Neuronal stem cell (in vitro differentiated cells): Measurements from ENCODE around the gene LST1.

Experiments used
- DNase-seq: peaks from one replicate; pipeline ENCODE4 v3.0.0-alpha.2; 2013; ENCODE audit warnings: low spot score
- H2AFZ ChIP-seq: one replicate; pipeline ENCODE4 v1.6.1; 2013; ENCODE audit warnings: mild to moderate bottlenecking, low read length, inconsistent platforms
- H2AK5ac ChIP-seq: 2 replicates; pipeline ENCODE4 v1.6.1; 2013; ENCODE audit warnings: low read depth, mild to moderate bottlenecking, inconsistent platforms, low read length, moderate library complexity, mixed read lengths
- H2BK120ac ChIP-seq: 2 replicates; pipeline ENCODE4 v1.6.1; 2013; ENCODE audit warnings: low read depth, mild to moderate bottlenecking, inconsistent platforms, low read length, moderate library complexity, mixed read lengths
- H2BK12ac ChIP-seq: one replicate; pipeline ENCODE4 v1.6.1; 2013; ENCODE audit warnings: low read length, inconsistent platforms
- H2BK15ac ChIP-seq: 2 replicates; pipeline ENCODE4 v1.6.1; 2013; ENCODE audit warnings: mild to moderate bottlenecking, low read length, inconsistent platforms, mixed read lengths
- H2BK5ac ChIP-seq: one replicate; pipeline ENCODE4 v1.6.1; 2013; ENCODE audit warnings: inconsistent platforms, mild to moderate bottlenecking, low read length, moderate library complexity
- H3K14ac ChIP-seq: one replicate; pipeline ENCODE4 v1.6.1; 2013; ENCODE audit warnings: low read length, inconsistent platforms
- H3K18ac ChIP-seq: 2 replicates; pipeline ENCODE4 v1.6.1; 2013; ENCODE audit warnings: low read length, inconsistent platforms
- H3K23ac ChIP-seq: 2 replicates; pipeline ENCODE4 v1.6.1; 2013; ENCODE audit warnings: low read depth, mild to moderate bottlenecking, mixed read lengths, low read length, inconsistent platforms; ENCODE audit not compliant: poor library complexity
- H3K27ac ChIP-seq: replicated peaks from 3 replicates; pipeline ENCODE4 v1.5.1; 2013; ENCODE audit warnings: low read length, inconsistent platforms
- H3K27me3 ChIP-seq, 3 experiments: 2 replicates each; pipeline ENCODE4 v1.6.1; 2013; ENCODE audit warnings: low read length in 3 of 3, mild to moderate bottlenecking in 2 of 3, inconsistent platforms in 1 of 3, low read depth in 1 of 3, mixed read lengths in 1 of 3, moderate library complexity in 1 of 3; ENCODE audit not compliant: control insufficient read depth in 3 of 3, insufficient read depth in 3 of 3
- H3K36me3 ChIP-seq, 2 donors: replicated peaks in 1 of 2; 2 replicates each; pipeline ENCODE4 v1.6.1; 2013; ENCODE audit warnings: low read length in 2 of 2; ENCODE audit not compliant: control insufficient read depth in 2 of 2, insufficient read depth in 2 of 2
- H3K4ac ChIP-seq: 2 replicates; pipeline ENCODE4 v1.6.1; 2013; ENCODE audit warnings: inconsistent platforms, mild to moderate bottlenecking, low read length, moderate library complexity
- H3K4me1 ChIP-seq, 2 donors: 1 replicate in 1 of 2; 2 replicates in 1 of 2; pipeline ENCODE4 v1.6.1; 2013; ENCODE audit warnings: low read length in 2 of 2, low read depth in 1 of 2; ENCODE audit not compliant: control insufficient read depth in 2 of 2, insufficient read depth in 1 of 2
- H3K4me2 ChIP-seq: one replicate; pipeline ENCODE4 v1.6.1; 2013; ENCODE audit warnings: mild to moderate bottlenecking, low read length, inconsistent platforms; ENCODE audit not compliant: insufficient read depth, poor library complexity, severe bottlenecking
- H3K4me3 ChIP-seq, 2 donors: 2 replicates each; pipeline ENCODE4 v1.5.1; 2013; ENCODE audit warnings: low read length in 2 of 2, mild to moderate bottlenecking in 2 of 2, inconsistent platforms in 1 of 2, moderate library complexity in 1 of 2
- H3K79me1 ChIP-seq: one replicate; pipeline ENCODE4 v1.6.1; 2013; ENCODE audit warnings: low read depth, mild to moderate bottlenecking, inconsistent platforms, low read length, moderate library complexity
- H3K9ac ChIP-seq: one replicate; pipeline ENCODE4 v1.6.1; 2013; ENCODE audit warnings: mild to moderate bottlenecking, low read depth, low read length, inconsistent platforms; ENCODE audit not compliant: poor library complexity
- H3K9me3 ChIP-seq, 2 donors: replicated peaks in 1 of 2; 2 replicates each; pipeline versions ENCODE3 to v1.6.1; 2013; ENCODE audit warnings: low read length in 2 of 2, mild to moderate bottlenecking in 2 of 2, inconsistent platforms in 1 of 2, low read depth in 1 of 2, mixed read lengths in 1 of 2, moderate library complexity in 1 of 2; ENCODE audit not compliant: control insufficient read depth in 2 of 2, insufficient read depth in 1 of 2
- H4K8ac ChIP-seq: one replicate; pipeline ENCODE4 v1.6.1; 2013; ENCODE audit warnings: low read depth, mild to moderate bottlenecking, inconsistent platforms, low read length, moderate library complexity
- H4K91ac ChIP-seq: one replicate; pipeline ENCODE4 v1.6.1; 2013; ENCODE audit warnings: low read length, low read depth, mild to moderate bottlenecking, inconsistent platforms; ENCODE audit not compliant: poor library complexity
- WGBS, 2 donors: extraction: QIAGEN DNeasy Blood & Tissue Kit; methylation state at CpG; one replicate each; pipeline ENCODE4 v1.1.7; 2013; ENCODE audit warnings: missing lambda C conversion rate in 2 of 2, mixed read lengths in 1 of 2; ENCODE audit not compliant: insufficient read length in 2 of 2, insufficient replicate concordance in 1 of 2; ENCODE audit errors: extremely low coverage in 2 of 2; 5-methylcytosine and 5-hydroxymethylcytosine counted together

The LST1 gene

DNA sequence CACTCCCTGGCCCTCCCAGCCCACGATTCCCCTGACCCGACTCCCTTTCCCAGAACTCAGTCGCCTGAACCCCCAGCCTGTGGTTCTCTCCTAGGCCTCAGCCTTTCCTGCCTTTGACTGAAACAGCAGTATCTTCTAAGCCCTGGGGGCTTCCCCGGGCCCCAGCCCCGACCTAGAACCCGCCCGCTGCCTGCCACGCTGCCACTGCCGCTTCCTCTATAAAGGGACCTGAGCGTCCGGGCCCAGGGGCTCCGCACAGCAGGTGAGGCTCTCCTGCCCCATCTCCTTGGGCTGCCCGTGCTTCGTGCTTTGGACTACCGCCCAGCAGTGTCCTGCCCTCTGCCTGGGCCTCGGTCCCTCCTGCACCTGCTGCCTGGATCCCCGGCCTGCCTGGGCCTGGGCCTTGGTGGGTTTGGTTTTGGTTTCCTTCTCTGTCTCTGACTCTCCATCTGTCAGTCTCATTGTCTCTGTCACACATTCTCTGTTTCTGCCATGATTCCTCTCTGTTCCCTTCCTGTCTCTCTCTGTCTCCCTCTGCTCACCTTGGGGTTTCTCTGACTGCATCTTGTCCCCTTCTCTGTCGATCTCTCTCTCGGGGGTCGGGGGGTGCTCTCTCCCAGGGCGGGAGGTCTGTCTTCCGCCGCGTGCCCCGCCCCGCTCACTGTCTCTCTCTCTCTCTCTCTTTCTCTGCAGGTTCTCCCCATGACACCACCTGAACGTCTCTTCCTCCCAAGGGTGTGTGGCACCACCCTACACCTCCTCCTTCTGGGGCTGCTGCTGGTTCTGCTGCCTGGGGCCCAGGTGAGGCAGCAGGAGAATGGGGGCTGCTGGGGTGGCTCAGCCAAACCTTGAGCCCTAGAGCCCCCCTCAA lies 13.8 kb upstream of the LST1 start, which contains the start of gene LTA:
Gene LTA, plus strand, starts transcription at position 249 of the 871 bp plus-strand sequence. Its CDS starts 454 bp downstream, at position 703.
- H3K27me3 ChIP-seq, result peaks cover 0 to 27% (median 0%) of the 10 kb centered on the region in 3 experiments
- no peak within 1 kb of the TSS for H2BK15ac ChIP-seq
- no peak within 1 kb of the TSS for H3K27ac ChIP-seq
- no peak within 1 kb of the TSS for H3K23ac ChIP-seq
- H4K8ac ChIP-seq, result no peak within 1 kb of the TSS
- peaks cover 2 to 13% of the 10 kb centered on the region in 2 donors for H3K4me1 ChIP-seq
- H2BK5ac ChIP-seq, result no peak within 1 kb of the TSS
- no peak within 1 kb of the TSS for H3K9ac ChIP-seq
- H3K14ac ChIP-seq, result no peak within 1 kb of the TSS
- no peak within 1 kb of the TSS for H2AFZ ChIP-seq
- WGBS, 2 donors, result no CpG with 5 or more reads among the region's 27 CpGs
- DNase-seq, result no peak
- no peak within 1 kb of the TSS for H2BK120ac ChIP-seq
- no peaks in the 10 kb centered on the region for H3K9me3 ChIP-seq
- H4K91ac ChIP-seq, result no peak within 1 kb of the TSS
- peak within 1 kb of the TSS; percentile 64 for H2AK5ac ChIP-seq
- H3K18ac ChIP-seq, result no peak within 1 kb of the TSS
- no peak within 1 kb of the TSS for H3K4ac ChIP-seq
- no peaks in the 10 kb centered on the region for H3K36me3 ChIP-seq
- no peak within 1 kb of the TSS for H3K4me2 ChIP-seq
- no peak within 1 kb of the TSS for H2BK12ac ChIP-seq
- H3K79me1 ChIP-seq, result no peaks in the 10 kb centered on the region
- H3K4me3 ChIP-seq, result no peak within 1 kb of the TSS

DNA sequence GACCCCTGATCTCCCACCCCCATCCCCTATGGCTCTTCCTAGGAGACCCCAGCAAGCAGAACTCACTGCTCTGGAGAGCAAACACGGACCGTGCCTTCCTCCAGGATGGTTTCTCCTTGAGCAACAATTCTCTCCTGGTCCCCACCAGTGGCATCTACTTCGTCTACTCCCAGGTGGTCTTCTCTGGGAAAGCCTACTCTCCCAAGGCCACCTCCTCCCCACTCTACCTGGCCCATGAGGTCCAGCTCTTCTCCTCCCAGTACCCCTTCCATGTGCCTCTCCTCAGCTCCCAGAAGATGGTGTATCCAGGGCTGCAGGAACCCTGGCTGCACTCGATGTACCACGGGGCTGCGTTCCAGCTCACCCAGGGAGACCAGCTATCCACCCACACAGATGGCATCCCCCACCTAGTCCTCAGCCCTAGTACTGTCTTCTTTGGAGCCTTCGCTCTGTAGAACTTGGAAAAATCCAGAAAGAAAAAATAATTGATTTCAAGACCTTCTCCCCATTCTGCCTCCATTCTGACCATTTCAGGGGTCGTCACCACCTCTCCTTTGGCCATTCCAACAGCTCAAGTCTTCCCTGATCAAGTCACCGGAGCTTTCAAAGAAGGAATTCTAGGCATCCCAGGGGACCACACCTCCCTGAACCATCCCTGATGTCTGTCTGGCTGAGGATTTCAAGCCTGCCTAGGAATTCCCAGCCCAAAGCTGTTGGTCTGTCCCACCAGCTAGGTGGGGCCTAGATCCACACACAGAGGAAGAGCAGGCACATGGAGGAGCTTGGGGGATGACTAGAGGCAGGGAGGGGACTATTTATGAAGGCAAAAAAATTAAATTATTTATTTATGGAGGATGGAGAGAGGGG lies 12.6 kb upstream of the LST1 start:
- H3K79me1 ChIP-seq, result no peaks in the 10 kb centered on the region
- peak overlapping the region; percentile 19 for H2AK5ac ChIP-seq
- H3K18ac ChIP-seq, result peak overlapping the region; percentile 27
- H3K36me3 ChIP-seq, result no peaks in the 10 kb centered on the region
- no peak for DNase-seq
- H3K9me3 ChIP-seq, result no peaks in the 10 kb centered on the region
- no peak overlapping the region for H2BK5ac ChIP-seq
- H3K14ac ChIP-seq, result no peak overlapping the region
- no peak overlapping the region for H3K4me3 ChIP-seq
- peaks cover 2% of the 10 kb centered on the region in 2 donors for H3K4me1 ChIP-seq
- H4K91ac ChIP-seq, result no peak overlapping the region
- no peak overlapping the region for H3K23ac ChIP-seq
- no peak overlapping the region for H2BK12ac ChIP-seq
- H2BK120ac ChIP-seq, result no peak overlapping the region
- no peak overlapping the region for H3K4ac ChIP-seq
- H4K8ac ChIP-seq, result no peak overlapping the region
- no peak overlapping the region for H3K9ac ChIP-seq
- H2BK15ac ChIP-seq, result no peak overlapping the region
- H3K27me3 ChIP-seq, result peaks cover 0 to 37% (median 0%) of the 10 kb centered on the region in 3 experiments
- no peak overlapping the region for H3K27ac ChIP-seq
- no peak overlapping the region for H2AFZ ChIP-seq
- H3K4me2 ChIP-seq, result no peak overlapping the region
- no CpG with 5 or more reads among the region's 9 CpGs for WGBS, 2 donors

DNA sequence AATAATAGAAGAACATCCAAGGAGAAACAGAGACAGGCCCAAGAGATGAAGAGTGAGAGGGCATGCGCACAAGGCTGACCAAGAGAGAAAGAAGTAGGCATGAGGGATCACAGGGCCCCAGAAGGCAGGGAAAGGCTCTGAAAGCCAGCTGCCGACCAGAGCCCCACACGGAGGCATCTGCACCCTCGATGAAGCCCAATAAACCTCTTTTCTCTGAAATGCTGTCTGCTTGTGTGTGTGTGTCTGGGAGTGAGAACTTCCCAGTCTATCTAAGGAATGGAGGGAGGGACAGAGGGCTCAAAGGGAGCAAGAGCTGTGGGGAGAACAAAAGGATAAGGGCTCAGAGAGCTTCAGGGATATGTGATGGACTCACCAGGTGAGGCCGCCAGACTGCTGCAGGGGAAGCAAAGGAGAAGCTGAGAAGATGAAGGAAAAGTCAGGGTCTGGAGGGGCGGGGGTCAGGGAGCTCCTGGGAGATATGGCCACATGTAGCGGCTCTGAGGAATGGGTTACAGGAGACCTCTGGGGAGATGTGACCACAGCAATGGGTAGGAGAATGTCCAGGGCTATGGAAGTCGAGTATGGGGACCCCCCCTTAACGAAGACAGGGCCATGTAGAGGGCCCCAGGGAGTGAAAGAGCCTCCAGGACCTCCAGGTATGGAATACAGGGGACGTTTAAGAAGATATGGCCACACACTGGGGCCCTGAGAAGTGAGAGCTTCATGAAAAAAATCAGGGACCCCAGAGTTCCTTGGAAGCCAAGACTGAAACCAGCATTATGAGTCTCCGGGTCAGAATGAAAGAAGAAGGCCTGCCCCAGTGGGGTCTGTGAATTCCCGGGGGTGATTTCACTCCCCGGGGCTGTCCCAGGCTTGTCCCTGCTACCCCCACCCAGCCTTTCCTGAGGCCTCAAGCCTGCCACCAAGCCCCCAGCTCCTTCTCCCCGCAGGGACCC lies 11.7 kb upstream of the LST1 start:
- no peak overlapping the region for H3K4ac ChIP-seq
- no peak overlapping the region for H4K91ac ChIP-seq
- no peak overlapping the region for H3K27ac ChIP-seq
- no peaks in the 10 kb centered on the region for H3K9me3 ChIP-seq
- DNase-seq, result no peak
- no peak overlapping the region for H3K4me3 ChIP-seq
- no peak overlapping the region for H2BK15ac ChIP-seq
- H2AK5ac ChIP-seq, result peak overlapping the region; percentile 19
- no peak overlapping the region for H2BK12ac ChIP-seq
- no CpG with 5 or more reads among the region's 14 CpGs for WGBS, 2 donors
- no peak overlapping the region for H3K18ac ChIP-seq
- H3K9ac ChIP-seq, result no peak overlapping the region
- H4K8ac ChIP-seq, result no peak overlapping the region
- no peaks in the 10 kb centered on the region for H3K79me1 ChIP-seq
- no peak overlapping the region for H3K23ac ChIP-seq
- no peak overlapping the region for H3K14ac ChIP-seq
- no peak overlapping the region for H2AFZ ChIP-seq
- no peak overlapping the region for H2BK120ac ChIP-seq
- peaks cover 0 to 40% (median 0%) of the 10 kb centered on the region in 3 experiments for H3K27me3 ChIP-seq
- peaks cover 0 to 2% of the 10 kb centered on the region in 2 donors for H3K4me1 ChIP-seq
- H3K4me2 ChIP-seq, result no peak overlapping the region
- no peaks in the 10 kb centered on the region for H3K36me3 ChIP-seq
- H2BK5ac ChIP-seq, result no peak overlapping the region
